ENCODE results near the gene PAH. TPM values are rescaled to one million over a fixed set of nuclear protein-coding genes. Genes with fewer than 3 reads are reported as not detected.

PAH gene
- total and polyA plus RNA-seq, 9 donors: 0.23 to 2.6 (median 1.3) TPM; not detected in 4

DNA sequence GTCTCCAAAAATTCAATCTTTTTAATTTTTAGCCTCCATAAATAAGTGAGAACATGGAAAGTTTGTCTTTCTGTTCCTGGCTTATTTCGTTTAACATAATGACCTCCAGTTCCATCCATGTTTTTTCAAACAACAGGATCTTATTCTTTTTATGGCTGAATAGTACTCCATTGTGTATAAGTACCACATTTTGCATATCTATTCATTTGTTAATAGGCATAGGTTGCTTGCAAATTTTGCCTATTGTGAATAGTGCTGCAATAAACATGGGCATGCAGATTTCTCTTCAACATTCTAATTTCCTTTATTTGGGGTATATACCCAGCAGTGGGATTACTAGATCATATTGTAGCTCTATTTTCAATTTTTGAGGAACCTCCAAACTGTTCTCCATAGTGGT is 16.1 kb upstream of the PAH start:
- no peak for DNase-seq
- TF ChIP-seq EP300 (IDR thresholded peaks at IDR 0.05) (no peak), POLR2A (IDR thresholded peaks at IDR 0.05) (no peak)
- TF ChIP-seq, protein P1, sequence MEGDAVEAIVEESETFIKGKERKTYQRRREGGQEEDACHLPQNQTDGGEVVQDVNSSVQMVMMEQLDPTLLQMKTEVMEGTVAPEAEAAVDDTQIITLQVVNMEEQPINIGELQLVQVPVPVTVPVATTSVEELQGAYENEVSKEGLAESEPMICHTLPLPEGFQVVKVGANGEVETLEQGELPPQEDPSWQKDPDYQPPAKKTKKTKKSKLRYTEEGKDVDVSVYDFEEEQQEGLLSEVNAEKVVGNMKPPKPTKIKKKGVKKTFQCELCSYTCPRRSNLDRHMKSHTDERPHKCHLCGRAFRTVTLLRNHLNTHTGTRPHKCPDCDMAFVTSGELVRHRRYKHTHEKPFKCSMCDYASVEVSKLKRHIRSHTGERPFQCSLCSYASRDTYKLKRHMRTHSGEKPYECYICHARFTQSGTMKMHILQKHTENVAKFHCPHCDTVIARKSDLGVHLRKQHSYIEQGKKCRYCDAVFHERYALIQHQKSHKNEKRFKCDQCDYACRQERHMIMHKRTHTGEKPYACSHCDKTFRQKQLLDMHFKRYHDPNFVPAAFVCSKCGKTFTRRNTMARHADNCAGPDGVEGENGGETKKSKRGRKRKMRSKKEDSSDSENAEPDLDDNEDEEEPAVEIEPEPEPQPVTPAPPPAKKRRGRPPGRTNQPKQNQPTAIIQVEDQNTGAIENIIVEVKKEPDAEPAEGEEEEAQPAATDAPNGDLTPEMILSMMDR (IDR thresholded peaks at IDR 0.05): no peak
- intact Hi-C loops (cut with DNase I): no loop called here
- Histone ChIP-seq H3K4me1 (ENCODE audit: insufficient read depth) (no peaks in the 10 kb centered on the region), H3K36me3 (no peaks in the 10 kb centered on the region), H3K27ac (no peak overlapping the region), H3K9me3 (no peaks in the 10 kb centered on the region), H3K27me3 (no peaks in the 10 kb centered on the region), H3K4me3 (no peak overlapping the region)
- WGBS, 3 donors: 51 to 65% (median 55%) methylated on average over 1 of the region's 1 CpG

DNA sequence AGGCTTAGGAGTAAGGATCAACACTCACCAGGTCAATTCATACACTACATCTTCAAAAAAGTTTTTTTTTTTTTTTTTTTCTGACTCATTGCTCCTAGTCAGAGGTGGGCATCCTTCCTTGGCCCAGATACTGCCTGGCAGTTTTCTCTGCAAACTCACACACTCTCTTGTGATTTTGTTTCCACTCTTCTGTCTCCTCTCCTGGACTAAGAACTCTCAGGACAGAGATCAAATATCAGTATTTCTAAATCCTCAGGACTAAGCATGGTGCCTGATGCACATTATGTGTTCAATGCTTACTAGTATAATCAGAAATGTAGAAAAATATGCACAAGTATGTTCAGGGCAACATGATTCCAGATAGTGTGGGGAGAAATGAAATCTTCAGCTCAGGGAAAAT is 10.2 kb upstream of the PAH start:
- Histone ChIP-seq H3K27me3 (no peaks in the 10 kb centered on the region), H3K4me3 (no peak overlapping the region), H3K4me1 (ENCODE audit: insufficient read depth) (no peaks in the 10 kb centered on the region), H3K27ac (no peak overlapping the region), H3K36me3 (no peaks in the 10 kb centered on the region), H3K9me3 (no peaks in the 10 kb centered on the region)
- TF ChIP-seq POLR2A (IDR thresholded peaks at IDR 0.05) (no peak), EP300 (IDR thresholded peaks at IDR 0.05) (no peak)
- TF ChIP-seq, protein P1 (IDR thresholded peaks at IDR 0.05): no peak
- no peak for DNase-seq
- intact Hi-C loops (cut with DNase I): no loop called here

DNA sequence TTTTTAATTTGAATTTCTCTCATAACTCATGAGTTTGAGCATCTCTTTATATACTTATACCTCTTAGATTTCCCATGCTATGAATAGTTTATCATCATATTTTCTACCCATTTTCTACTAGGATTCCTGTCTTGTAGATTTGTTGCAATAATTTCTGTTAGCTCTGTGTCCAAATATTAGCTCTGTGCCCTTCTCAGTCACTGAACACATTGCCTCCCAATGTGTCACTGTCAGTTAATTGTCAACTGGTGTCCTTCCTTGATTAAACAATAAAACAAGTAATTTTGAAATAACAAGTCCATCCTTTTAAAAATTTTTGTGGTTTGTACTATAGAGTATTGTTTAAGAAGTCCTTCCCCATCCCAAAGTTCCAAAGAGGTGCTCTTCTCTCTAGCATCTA is 4.2 kb upstream of the PAH start:
- no peak for TF ChIP-seq EP300 (IDR thresholded peaks at IDR 0.05)
- intact Hi-C loops (cut with DNase I): no loop called here

DNA sequence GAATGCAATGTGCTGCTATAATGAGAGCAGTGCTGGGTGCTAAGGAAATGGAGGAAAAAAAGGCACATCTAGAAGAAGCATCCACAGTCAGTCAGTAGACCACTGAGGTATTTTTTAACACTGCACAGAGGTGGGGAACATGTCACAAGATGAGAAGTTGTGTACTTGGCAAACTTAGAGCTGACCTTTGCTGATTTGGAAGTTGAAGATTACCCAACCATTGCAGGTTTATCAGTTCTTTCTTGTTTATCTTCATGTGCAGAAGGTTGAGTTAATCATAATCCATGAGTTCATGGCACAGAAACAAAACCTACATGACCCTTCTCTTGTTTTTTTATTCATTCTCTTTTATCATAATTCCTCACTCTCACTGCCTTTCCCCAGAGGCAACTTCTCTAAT is 3.2 kb upstream of the PAH start:
- H3K9me3 ChIP-seq: no peaks in the 10 kb centered on the region
- no peak overlapping the region for H3K4me3 ChIP-seq
- no peak overlapping the region for H3K27ac ChIP-seq
- intact Hi-C loops (cut with DNase I): no loop called here
- no peaks in the 10 kb centered on the region for H3K4me1 ChIP-seq (ENCODE audit: insufficient read depth)
- DNase-seq: no peak
- TF ChIP-seq EP300 (IDR thresholded peaks at IDR 0.05): no peak
- no peak for TF ChIP-seq POLR2A (IDR thresholded peaks at IDR 0.05)
- TF ChIP-seq, protein P1 (IDR thresholded peaks at IDR 0.05): no peak
- no peaks in the 10 kb centered on the region for H3K36me3 ChIP-seq
- no peaks in the 10 kb centered on the region for H3K27me3 ChIP-seq

More for the DNA sequence above, 4.2 kb upstream of the PAH start:
- Histone ChIP-seq H3K27ac (no peak overlapping the region), H3K27me3 (no peaks in the 10 kb centered on the region), H3K4me1 (ENCODE audit: insufficient read depth) (no peaks in the 10 kb centered on the region), H3K9me3 (no peaks in the 10 kb centered on the region), H3K4me3 (no peak overlapping the region), H3K36me3 (no peaks in the 10 kb centered on the region)
- DNase-seq: no peak

DNA sequence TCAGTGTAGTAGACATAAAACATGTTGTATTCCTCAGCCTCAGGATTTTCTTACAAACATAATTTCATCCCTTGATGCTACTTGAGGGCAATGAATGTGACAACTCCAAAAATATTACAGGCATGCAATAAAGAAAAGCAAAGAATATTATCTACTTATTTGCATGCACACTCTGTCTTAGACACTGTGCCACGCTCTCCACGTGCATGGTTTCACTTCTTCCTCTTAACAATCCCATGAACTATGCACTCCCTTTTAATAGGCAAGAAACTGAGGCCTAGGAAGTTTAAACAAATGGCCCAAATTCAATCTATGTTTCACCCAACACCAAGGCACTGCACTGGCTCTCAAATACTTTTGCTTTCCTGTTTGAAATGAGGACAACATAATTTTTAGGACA is 1.8 kb upstream of the PAH start:
- no peaks in the 10 kb centered on the region for H3K27me3 ChIP-seq
- no peak overlapping the region for H3K4me3 ChIP-seq
- H3K36me3 ChIP-seq: no peaks in the 10 kb centered on the region
- no peak for DNase-seq
- H3K4me1 ChIP-seq (ENCODE audit: insufficient read depth): no peaks in the 10 kb centered on the region
- intact Hi-C loops (cut with DNase I): no loop called here
- WGBS, 3 donors: 58 to 77% (median 76%) methylated on average over 2 of the region's 2 CpGs
- no peak for TF ChIP-seq POLR2A (IDR thresholded peaks at IDR 0.05)
- no peak overlapping the region for H3K27ac ChIP-seq
- H3K9me3 ChIP-seq: no peaks in the 10 kb centered on the region
